ENCODE data around the gene ERCC8. TPM values are rescaled to one million over a fixed set of nuclear protein-coding genes. Genes with fewer than 3 reads are reported as not detected.

The ERCC8 gene
- total and polyA plus RNA-seq, 9 of the 15 experiments (the other 6 are each of a cell fraction or from before 2014, with no cell fraction given): 10.1 to 41.8 (median 24.4) TPM

- TF ChIP-seq ARID4B (CRISPR knock-in tag; IDR thresholded peaks at IDR 0.05) (peak; percentile 80), ZNF717 (CRISPR knock-in tag; IDR thresholded peaks at IDR 0.05) (no peak), ZNF445 (CRISPR knock-in tag; IDR thresholded peaks at IDR 0.05; ENCODE audit: low read depth) (no peak), SP2 (IDR thresholded peaks at IDR 0.05; ENCODE audit: extremely low read depth, low read depth, low read length, poor library complexity, severe bottlenecking) (no peak), WHSC1 (IDR thresholded peaks at IDR 0.05; ENCODE audit: low read length) (no peak), SETDB1 (IDR thresholded peaks at IDR 0.05; ENCODE audit: low read length) (no peak), SRSF7 (optimal IDR thresholded peaks at IDR 0.05; ENCODE audit: low read depth, low read length) (no peak), TAF15 (IDR thresholded peaks at IDR 0.05; ENCODE audit: low read depth, low read length) (no peak), PKNOX1 (IDR thresholded peaks at IDR 0.05) (peak; percentile 50), KLF1 (tag; IDR thresholded peaks at IDR 0.05) (no peak), KAT2B (IDR thresholded peaks at IDR 0.05; ENCODE audit: low read depth, low read length) (no peak), NONO (IDR thresholded peaks at IDR 0.05; ENCODE audit: low read depth in 2 of 2, low read length in 1 of 2) (no peak), SNRNP70 (optimal IDR thresholded peaks at IDR 0.05; ENCODE audit: low read depth, low read length) (no peak), ZBTB17 (CRISPR knock-in tag; IDR thresholded peaks at IDR 0.05) (0 out of 2 replicates have a peak, but pooled peaks have one; percentile 29), SMC3 (conservative IDR thresholded peaks at IDR 0.05; ENCODE audit: insufficient read depth, low read depth, low read length) (no peak), SIN3B (IDR thresholded peaks at IDR 0.05; ENCODE audit: low read depth) (peak; percentile 97), POU5F1 (IDR thresholded peaks at IDR 0.05; ENCODE audit: borderline replicate concordance, low read depth, low read length, partially characterized antibody) (no peak), POLR2H (tag; IDR thresholded peaks at IDR 0.05; ENCODE audit: low read depth) (0 out of 2 replicates have a peak, but pooled peaks have one; percentile 41), ZNF444 (CRISPR knock-in tag; IDR thresholded peaks at IDR 0.05) (no peak), RNF2 (IDR thresholded peaks at IDR 0.05) (no peak; the same call in 1 of the 2 replicates), GATA2 (CRISPR knock-in tag; IDR thresholded peaks at IDR 0.05) (no peak), HMGXB4 (CRISPR knock-in tag; IDR thresholded peaks at IDR 0.05) (no peak)
Observed at GRCh38 chr5:60944904-60945812, at the start of gene ERCC8, which contains the start of gene NDUFAF2 (continued).

Measured in K562 (cell line).